ENCODE results near the gene AP2A2.
"Not testable (repeated sequence)": the region's sequence is repeated elsewhere in the genome, so short reads cannot be mapped to it uniquely, and the experiment has no call there.

Gene AP2A2

GRCh38 chr11:953512-953911 lies 27.8 kb downstream of the AP2A2 start:
- DNase-seq = no peak

GRCh38 chr11:954392-955153 lies 28.9 kb downstream of the AP2A2 start:
- no peak for DNase-seq

GRCh38 chr11:955154-956063 lies 29.7 kb downstream of the AP2A2 start:
- no peak for DNase-seq

- no peak for DNase-seq
These were observed 31.7 kb downstream of the AP2A2 start for GRCh38 chr11:957212-957920.

GRCh38 chr11:958101-958500 lies 32.4 kb downstream of the AP2A2 start:
- DNase-seq = no peak

- no peak for DNase-seq
These were observed 33.4 kb downstream of the AP2A2 start for GRCh38 chr11:959027-959426.

GRCh38 chr11:959608-960007 lies 33.9 kb downstream of the AP2A2 start:
- no peak for DNase-seq

GRCh38 chr11:961310-961920 lies 35.7 kb downstream of the AP2A2 start:
- not testable (repeated sequence) for DNase-seq

- no peak for DNase-seq
These were observed 36.3 kb downstream of the AP2A2 start for GRCh38 chr11:961921-962320.

- DNase-seq = no peak
These were observed 37.0 kb downstream of the AP2A2 start for GRCh38 chr11:962688-963087.

GRCh38 chr11:963852-964251 lies 38.2 kb downstream of the AP2A2 start:
- no peak for DNase-seq

GRCh38 chr11:965206-965775 lies 39.6 kb downstream of the AP2A2 start:
- no peak for DNase-seq

GRCh38 chr11:967995-968751 lies 42.5 kb downstream of the AP2A2 start:
- DNase-seq = no peak

- no peak for DNase-seq
These were observed 43.2 kb downstream of the AP2A2 start for GRCh38 chr11:968822-969221.

- DNase-seq = no peak
These were observed 44.1 kb downstream of the AP2A2 start for GRCh38 chr11:969651-970205.

GRCh38 chr11:970319-970871 lies 44.7 kb downstream of the AP2A2 start:
- no peak for DNase-seq

GRCh38 chr11:971092-971690 lies 45.5 kb downstream of the AP2A2 start:
- peak in 3 of 56 donors; percentile 26 to 63 (median 45) for DNase-seq

- DNase-seq = peak in 24 of 56 donors; percentile 7 to 70 (median 42)
These were observed 46.2 kb downstream of the AP2A2 start for GRCh38 chr11:971731-972365.

Measured in nucleus accumbens (tissue), 56 donors.